ENCODE measurements around the gene ST8SIA3. TPM values are rescaled to one million over a fixed set of nuclear protein-coding genes. Genes with fewer than 3 reads are reported as not detected.

The ST8SIA3 gene
- total RNA-seq, 2 experiments from 2014 or later = not detected

DNA sequence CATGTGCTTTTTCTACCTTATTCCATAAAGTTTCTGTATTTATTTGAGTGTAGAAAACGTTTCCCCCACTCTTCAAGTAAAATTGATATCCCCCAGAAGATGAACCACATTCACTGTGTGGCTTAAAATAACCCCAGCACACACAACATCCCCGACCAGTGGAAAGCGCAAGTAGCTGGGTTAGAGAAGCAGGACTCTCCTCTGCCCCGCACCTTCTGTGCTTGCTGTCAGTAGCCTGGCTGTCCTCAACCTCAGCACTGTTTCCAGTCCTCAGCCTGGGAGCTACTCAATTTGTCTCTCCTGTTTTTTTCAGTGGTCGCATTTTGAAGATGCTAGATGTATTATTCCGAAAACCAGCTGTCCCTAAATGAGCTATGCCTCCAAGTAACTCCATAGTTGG, 18.0 kb upstream of the ST8SIA3 start:
- Mint-ChIP-seq H3K9me3 (no peaks in the 10 kb centered on the region), H3K27ac (no peak overlapping the region), H3K4me1 (ENCODE audit: low read depth) (no peaks in the 10 kb centered on the region), H3K27me3 (peaks cover 9% of the 10 kb centered on the region), H3K4me3 (no peak overlapping the region), H3K36me3 (ENCODE audit: low read depth) (no peaks in the 10 kb centered on the region)
- ChIA-PET POLR2A (no interaction called here), CTCF (no interaction called here)
- ATAC-seq (no peak), DNase-seq (no peak)
- TF ChIP-seq, protein P1, sequence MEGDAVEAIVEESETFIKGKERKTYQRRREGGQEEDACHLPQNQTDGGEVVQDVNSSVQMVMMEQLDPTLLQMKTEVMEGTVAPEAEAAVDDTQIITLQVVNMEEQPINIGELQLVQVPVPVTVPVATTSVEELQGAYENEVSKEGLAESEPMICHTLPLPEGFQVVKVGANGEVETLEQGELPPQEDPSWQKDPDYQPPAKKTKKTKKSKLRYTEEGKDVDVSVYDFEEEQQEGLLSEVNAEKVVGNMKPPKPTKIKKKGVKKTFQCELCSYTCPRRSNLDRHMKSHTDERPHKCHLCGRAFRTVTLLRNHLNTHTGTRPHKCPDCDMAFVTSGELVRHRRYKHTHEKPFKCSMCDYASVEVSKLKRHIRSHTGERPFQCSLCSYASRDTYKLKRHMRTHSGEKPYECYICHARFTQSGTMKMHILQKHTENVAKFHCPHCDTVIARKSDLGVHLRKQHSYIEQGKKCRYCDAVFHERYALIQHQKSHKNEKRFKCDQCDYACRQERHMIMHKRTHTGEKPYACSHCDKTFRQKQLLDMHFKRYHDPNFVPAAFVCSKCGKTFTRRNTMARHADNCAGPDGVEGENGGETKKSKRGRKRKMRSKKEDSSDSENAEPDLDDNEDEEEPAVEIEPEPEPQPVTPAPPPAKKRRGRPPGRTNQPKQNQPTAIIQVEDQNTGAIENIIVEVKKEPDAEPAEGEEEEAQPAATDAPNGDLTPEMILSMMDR (IDR thresholded peaks at IDR 0.05) = no peak
- intact Hi-C loops (cut with micrococcal nuclease) = no loop called here

DNA sequence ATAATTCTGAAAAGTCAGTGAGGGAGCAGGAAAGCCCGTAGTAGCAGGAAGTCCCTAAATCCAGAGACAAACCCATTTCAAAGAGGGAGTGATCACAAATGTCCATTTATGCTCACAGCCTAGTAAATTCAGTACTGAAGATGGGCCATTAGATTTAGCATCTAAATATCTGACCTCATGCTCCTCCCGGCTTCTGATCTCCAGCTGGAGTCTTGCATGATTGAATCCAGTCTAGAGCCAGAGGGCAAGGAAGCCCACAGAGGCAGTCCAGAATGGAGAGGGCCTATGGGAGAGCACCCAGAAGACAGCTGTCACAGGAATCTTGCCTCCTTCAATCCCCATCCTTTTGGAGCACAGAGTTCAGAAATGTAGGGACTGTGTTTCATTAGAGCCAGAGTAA, 16.0 kb upstream of the ST8SIA3 start:
- Mint-ChIP-seq H3K27ac (no peak overlapping the region), H3K36me3 (ENCODE audit: low read depth) (no peaks in the 10 kb centered on the region), H3K4me1 (ENCODE audit: low read depth) (no peaks in the 10 kb centered on the region), H3K9me3 (no peaks in the 10 kb centered on the region), H3K4me3 (no peak overlapping the region), H3K27me3 (peaks cover 13% of the 10 kb centered on the region)
- intact Hi-C loops (cut with micrococcal nuclease) = no loop called here
- ChIA-PET CTCF (no interaction called here), POLR2A (no interaction called here)
- TF ChIP-seq, protein P1 (IDR thresholded peaks at IDR 0.05) = no peak
- no peak for ATAC-seq
- DNase-seq = no peak

DNA sequence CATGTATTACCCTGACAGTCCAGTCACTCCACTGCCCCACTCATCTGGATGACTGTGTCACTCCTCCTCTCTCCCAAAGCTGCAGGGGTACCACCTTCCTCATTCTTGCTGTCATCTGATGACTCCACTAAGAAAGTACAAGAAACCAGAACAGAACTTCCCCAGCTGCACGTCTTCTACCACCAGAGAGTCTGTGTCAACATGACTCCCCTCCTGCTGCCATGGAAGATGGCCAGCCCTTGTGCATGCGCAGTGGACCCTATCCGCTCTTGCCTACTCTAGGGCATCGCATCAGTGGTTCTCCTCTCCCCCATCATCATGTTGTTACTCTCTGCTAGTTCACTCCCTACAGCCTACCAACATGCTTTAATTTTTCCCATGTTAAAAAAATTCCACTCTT, 14.5 kb upstream of the ST8SIA3 start:
- no peak for DNase-seq
- H3K27ac Mint-ChIP-seq = no peak overlapping the region
- TF ChIP-seq, protein P1 (IDR thresholded peaks at IDR 0.05) = no peak
- no peaks in the 10 kb centered on the region for H3K4me1 Mint-ChIP-seq (ENCODE audit: low read depth)
- POLR2A ChIA-PET = no interaction called here
- CTCF ChIA-PET = no interaction called here
- intact Hi-C loops (cut with micrococcal nuclease) = no loop called here
- no peak overlapping the region for H3K4me3 Mint-ChIP-seq
- peaks cover 15% of the 10 kb centered on the region for H3K27me3 Mint-ChIP-seq
- H3K9me3 Mint-ChIP-seq = no peaks in the 10 kb centered on the region
- no peak for ATAC-seq
- H3K36me3 Mint-ChIP-seq (ENCODE audit: low read depth) = no peaks in the 10 kb centered on the region

DNA sequence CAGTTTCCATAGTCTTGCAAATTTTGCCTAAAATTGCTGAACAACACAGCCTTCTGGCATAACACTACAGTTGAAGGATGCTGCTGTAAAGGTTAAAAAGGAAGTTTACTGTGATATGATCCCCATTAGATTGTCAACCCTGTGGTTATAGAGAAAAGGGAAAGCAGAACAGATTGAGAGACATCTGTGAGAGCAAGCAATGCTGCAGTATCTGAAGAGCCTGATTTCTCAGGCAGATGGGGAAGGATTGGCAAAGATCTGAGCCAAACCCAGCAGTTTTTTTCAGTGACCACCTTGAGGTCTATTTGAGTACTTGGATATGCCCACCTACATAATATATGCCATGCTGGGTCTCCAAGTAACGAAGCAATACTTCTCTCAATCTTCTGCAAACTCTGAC, 8.5 kb upstream of the ST8SIA3 start:
- POLR2A ChIA-PET = no interaction called here
- CTCF ChIA-PET = no interaction called here

DNA sequence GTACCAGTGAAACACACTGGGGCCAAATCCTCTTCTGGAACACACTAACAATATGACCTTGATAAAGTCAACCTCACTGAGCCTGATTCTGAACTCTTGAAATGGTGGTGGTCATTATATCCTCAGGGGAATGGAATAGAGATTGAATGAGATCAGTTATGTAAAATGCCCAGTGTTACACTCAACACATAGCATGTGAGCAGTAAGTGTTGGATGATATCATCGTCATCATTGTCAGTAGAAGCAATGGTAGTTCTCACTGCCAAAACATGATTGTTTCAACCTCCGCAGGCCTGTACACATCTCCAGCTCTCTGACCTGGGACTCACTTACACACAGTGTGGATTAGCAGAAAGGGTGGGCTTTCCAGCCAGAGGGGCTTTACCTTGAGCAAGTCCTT, 5.5 kb upstream of the ST8SIA3 start:
- intact Hi-C loops (cut with micrococcal nuclease) = no loop called here
- no peak overlapping the region for H3K4me3 Mint-ChIP-seq
- TF ChIP-seq, protein P1 (IDR thresholded peaks at IDR 0.05) = no peak
- H3K9me3 Mint-ChIP-seq = no peaks in the 10 kb centered on the region
- no peaks in the 10 kb centered on the region for H3K36me3 Mint-ChIP-seq (ENCODE audit: low read depth)
- H3K4me1 Mint-ChIP-seq (ENCODE audit: low read depth) = no peaks in the 10 kb centered on the region
- no peak for DNase-seq
- ATAC-seq = no peak
- H3K27ac Mint-ChIP-seq = no peak overlapping the region
- H3K27me3 Mint-ChIP-seq = peaks cover 35% of the 10 kb centered on the region
- ChIA-PET CTCF (no interaction called here), POLR2A (no interaction called here)

More for the DNA sequence above, 8.5 kb upstream of the ST8SIA3 start:
- Mint-ChIP-seq H3K4me3 (no peak overlapping the region), H3K27me3 (peaks cover 23% of the 10 kb centered on the region), H3K36me3 (ENCODE audit: low read depth) (no peaks in the 10 kb centered on the region), H3K27ac (no peak overlapping the region), H3K9me3 (no peaks in the 10 kb centered on the region), H3K4me1 (ENCODE audit: low read depth) (no peaks in the 10 kb centered on the region)
- DNase-seq (no peak), ATAC-seq (no peak)
- intact Hi-C loops (cut with micrococcal nuclease) = no loop called here
- TF ChIP-seq, protein P1 (IDR thresholded peaks at IDR 0.05) = no peak
